Mesendoderm (in vitro differentiated cells): Measurements from ENCODE around the gene XRRA1.

Experiments
- DNase-seq: peaks from one replicate; pipeline ENCODE4 v3.0.0; 2013
- H2AK5ac ChIP-seq: 2 replicates; pipeline ENCODE4 v1.6.1; 2013; ENCODE audit warnings: low read length, inconsistent platforms
- H2BK120ac ChIP-seq: 2 replicates; pipeline ENCODE4 v1.6.1; 2013; ENCODE audit warnings: low read depth, mild to moderate bottlenecking, low read length, moderate library complexity, mixed read lengths
- H2BK15ac ChIP-seq: replicated peaks from 2 replicates; pipeline ENCODE4 v1.6.1; 2013; ENCODE audit warnings: low read depth, mild to moderate bottlenecking, moderate library complexity
- H2BK5ac ChIP-seq: 2 replicates; pipeline ENCODE4 v1.6.1; 2013; ENCODE audit warnings: low read length, inconsistent platforms
- H3K18ac ChIP-seq: 2 replicates; pipeline ENCODE4 v1.6.1; 2013; ENCODE audit warnings: mild to moderate bottlenecking, low read length, mixed read lengths
- H3K23ac ChIP-seq: one replicate; pipeline ENCODE4 v1.6.1; 2013; ENCODE audit warnings: low read length
- H3K27ac ChIP-seq: 2 replicates; pipeline ENCODE4 v1.5.1; 2013; ENCODE audit warnings: low read depth, mild to moderate bottlenecking, inconsistent platforms, low read length, moderate library complexity
- H3K27me3 ChIP-seq: 2 replicates; pipeline ENCODE4 v1.6.1; 2013; ENCODE audit warnings: low read length, control low read depth, mild to moderate bottlenecking, inconsistent platforms; ENCODE audit not compliant: insufficient read depth, poor library complexity
- H3K36me3 ChIP-seq: 2 replicates; pipeline ENCODE4 v1.6.1; 2013; ENCODE audit warnings: low read length, inconsistent platforms; ENCODE audit not compliant: control insufficient read depth, insufficient read depth
- H3K4ac ChIP-seq: one replicate; pipeline ENCODE4 v1.6.1; 2013; ENCODE audit warnings: low read depth, mild to moderate bottlenecking, low read length, moderate library complexity
- H3K4me1 ChIP-seq: 2 replicates; pipeline ENCODE4 v1.6.1; 2013; ENCODE audit warnings: low read depth, low read length, inconsistent platforms; ENCODE audit not compliant: control insufficient read depth
- H3K4me2 ChIP-seq: 2 replicates; pipeline ENCODE4 v1.6.1; 2013; ENCODE audit warnings: low read length
- H3K4me3 ChIP-seq: 2 replicates; pipeline ENCODE4 v1.5.1; 2013; ENCODE audit warnings: mild to moderate bottlenecking, low read length
- H3K56ac ChIP-seq: one replicate; pipeline ENCODE4 v1.6.1; 2013; ENCODE audit warnings: low read length
- H3K79me1 ChIP-seq: 2 replicates; pipeline ENCODE4 v1.6.1; 2013; ENCODE audit warnings: low read length, inconsistent platforms
- H3K79me2 ChIP-seq: 2 replicates; pipeline ENCODE4 v1.6.1; 2013; ENCODE audit warnings: mild to moderate bottlenecking, low read length; ENCODE audit not compliant: control insufficient read depth, insufficient read depth
- H3K9ac ChIP-seq: 2 replicates; pipeline ENCODE4 v1.6.1; 2013; ENCODE audit warnings: low read length, inconsistent platforms
- H4K5ac ChIP-seq: one replicate; pipeline ENCODE4 v1.6.1; 2013; ENCODE audit warnings: low read length
- H4K8ac ChIP-seq: one replicate; pipeline ENCODE4 v1.6.1; 2013; ENCODE audit warnings: low read depth, mild to moderate bottlenecking, control low read depth, low read length, moderate library complexity
- WGBS: extraction: QIAGEN DNeasy Blood & Tissue Kit; methylation state at CpG from one replicate; pipeline ENCODE4 v1.1.7; 2013; ENCODE audit warnings: low lambda C conversion rate, missing lambda C conversion rate; ENCODE audit not compliant: insufficient coverage; ENCODE audit errors: extremely low coverage; 5-methylcytosine and 5-hydroxymethylcytosine counted together

The XRRA1 gene

DNA sequence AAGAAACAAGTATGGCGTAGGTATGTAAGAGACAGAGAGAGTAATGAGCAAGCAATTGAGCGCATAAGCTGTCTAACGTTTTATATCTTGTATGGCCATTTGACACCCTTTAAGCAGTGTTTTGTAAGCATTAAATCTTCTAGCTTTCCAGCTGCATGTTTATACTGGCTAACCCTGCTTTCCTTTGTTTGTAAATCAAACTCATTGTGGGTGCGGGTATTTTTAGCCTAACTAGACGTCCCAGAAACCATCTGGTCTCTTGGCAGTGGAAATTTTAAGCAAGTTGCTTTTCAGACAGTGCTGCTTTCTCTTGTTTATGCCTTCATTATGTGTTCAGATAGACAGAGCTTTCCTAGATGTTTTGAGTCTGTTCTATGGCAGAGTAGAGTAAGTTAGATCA is 126.7 kb downstream of the XRRA1 start:
- no peak for DNase-seq
- peaks cover 13% of the 10 kb centered on the region for H3K4me1 ChIP-seq
- no peak overlapping the region for H2BK5ac ChIP-seq
- H3K9ac ChIP-seq = no peak overlapping the region
- no peak overlapping the region for H4K5ac ChIP-seq
- H3K23ac ChIP-seq = no peak overlapping the region
- no peak overlapping the region for H2AK5ac ChIP-seq
- H3K4me2 ChIP-seq = no peak overlapping the region
- H3K36me3 ChIP-seq = no peaks in the 10 kb centered on the region
- H3K56ac ChIP-seq = no peak overlapping the region
- H3K18ac ChIP-seq = no peak overlapping the region
- H3K4me3 ChIP-seq = no peak overlapping the region
- WGBS = no CpG with 5 or more reads among the region's 5 CpGs
- H2BK120ac ChIP-seq = no peak overlapping the region
- peak overlapping the region; percentile 4 for H3K27ac ChIP-seq
- no peak overlapping the region for H2BK15ac ChIP-seq
- H3K79me2 ChIP-seq = no peaks in the 10 kb centered on the region
- H3K27me3 ChIP-seq = no peaks in the 10 kb centered on the region
- peaks cover 2% of the 10 kb centered on the region for H3K79me1 ChIP-seq
- no peak overlapping the region for H4K8ac ChIP-seq
- H3K4ac ChIP-seq = no peak overlapping the region

DNA sequence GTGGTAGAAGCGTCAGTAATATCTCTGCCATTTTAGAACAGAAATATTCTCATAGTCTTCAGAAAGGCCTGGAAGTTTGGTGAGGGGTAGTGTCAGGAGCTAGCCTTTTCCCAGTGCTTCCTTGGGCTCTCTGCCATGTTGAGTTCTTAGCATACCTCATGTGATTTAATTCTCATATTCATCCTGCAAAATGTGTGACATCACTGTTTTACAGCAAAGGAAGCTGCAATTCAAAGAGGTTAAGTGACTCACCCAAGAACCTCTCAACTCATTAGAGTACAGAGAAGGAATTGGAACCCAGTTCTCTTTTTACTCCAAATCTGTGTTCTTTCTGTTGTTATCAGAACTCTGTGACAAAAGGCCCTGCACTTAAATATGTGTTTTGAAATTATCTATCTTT is 128.1 kb downstream of the XRRA1 start:
- Histone ChIP-seq H2BK15ac (no peak overlapping the region), H3K9ac (no peak overlapping the region), H4K5ac (no peak overlapping the region), H3K23ac (no peak overlapping the region), H3K36me3 (no peaks in the 10 kb centered on the region), H3K56ac (no peak overlapping the region), H3K18ac (no peak overlapping the region), H3K4me2 (no peak overlapping the region), H3K27me3 (no peaks in the 10 kb centered on the region), H3K79me2 (no peaks in the 10 kb centered on the region), H3K79me1 (peaks cover 2% of the 10 kb centered on the region), H3K4me3 (no peak overlapping the region), H2BK5ac (no peak overlapping the region), H4K8ac (no peak overlapping the region), H2AK5ac (no peak overlapping the region), H3K4me1 (peaks cover 17% of the 10 kb centered on the region), H3K27ac (no peak overlapping the region), H3K4ac (no peak overlapping the region), H2BK120ac (no peak overlapping the region)
- no CpG with 5 or more reads among the region's 1 CpG for WGBS
- peak; percentile 40 for DNase-seq

DNA sequence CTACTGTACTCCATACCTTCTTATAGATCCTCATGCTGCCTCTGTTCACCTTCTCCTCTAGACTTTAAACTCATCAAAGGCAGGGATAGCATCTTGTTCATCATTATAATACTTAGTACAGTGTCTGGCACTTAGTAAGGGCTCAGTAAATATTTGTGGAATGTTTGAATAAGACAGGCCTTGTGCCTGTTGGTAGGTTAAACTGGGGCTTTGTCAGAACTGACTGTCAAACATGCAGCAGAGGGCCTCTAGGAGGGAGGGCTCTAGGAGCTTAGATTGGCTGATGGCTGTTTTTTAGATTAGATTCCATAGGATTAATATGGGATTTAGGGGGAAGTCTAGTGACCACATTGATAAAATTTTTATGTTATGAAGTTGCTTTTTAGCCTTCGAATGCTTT is 129.5 kb downstream of the XRRA1 start:
- Histone ChIP-seq H4K5ac (no peak overlapping the region), H3K18ac (no peak overlapping the region), H2BK5ac (peak overlapping the region; percentile 26), H3K27ac (peak overlapping the region; percentile 6), H3K23ac (no peak overlapping the region), H2BK120ac (no peak overlapping the region), H3K27me3 (no peaks in the 10 kb centered on the region), H3K4ac (no peak overlapping the region), H3K36me3 (no peaks in the 10 kb centered on the region), H3K4me1 (peaks cover 17% of the 10 kb centered on the region), H4K8ac (no peak overlapping the region), H3K79me1 (peaks cover 2% of the 10 kb centered on the region), H3K79me2 (no peaks in the 10 kb centered on the region), H2BK15ac (no peak overlapping the region), H2AK5ac (no peak overlapping the region), H3K56ac (peak overlapping the region; percentile 31), H3K4me2 (no peak overlapping the region), H3K9ac (no peak overlapping the region), H3K4me3 (no peak overlapping the region)
- WGBS = no CpG with 5 or more reads among the region's 1 CpG
- no peak for DNase-seq

DNA sequence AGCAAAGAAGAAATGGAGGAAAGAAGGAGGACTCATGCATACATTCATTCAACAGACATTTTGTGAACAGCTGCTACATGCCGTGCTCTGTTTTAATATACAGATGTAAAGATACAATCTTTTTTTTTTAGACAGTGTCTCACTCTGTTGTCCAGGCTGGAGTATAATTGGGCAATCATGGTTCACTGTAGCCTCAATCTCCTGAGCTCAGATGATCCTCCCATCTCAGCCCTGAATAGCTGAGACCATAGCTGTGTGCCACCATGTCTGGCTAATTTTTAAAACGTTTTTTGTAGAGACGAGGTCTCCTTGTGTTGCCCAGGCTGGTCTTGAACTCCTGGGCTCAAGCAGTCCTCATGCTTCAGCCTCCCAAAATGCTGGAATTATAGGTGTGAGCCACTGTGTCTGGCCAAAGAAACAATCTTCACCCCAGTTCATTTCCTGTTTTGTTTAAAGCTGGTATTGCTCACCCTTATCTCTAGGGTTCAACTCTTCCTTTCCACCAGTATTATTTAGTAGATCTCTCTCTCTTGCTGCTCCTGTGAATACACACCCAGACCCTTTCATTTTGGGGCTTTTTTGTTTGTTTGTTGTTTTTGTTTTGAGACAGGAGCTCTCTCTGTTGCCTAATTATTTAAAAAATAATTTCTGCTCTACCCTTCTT is 130.5 kb downstream of the XRRA1 start:
- Histone ChIP-seq H3K27ac (peak overlapping the region; percentile 68), H3K18ac (peak overlapping the region; percentile 15), H3K4me1 (peaks cover 17% of the 10 kb centered on the region), H2BK15ac (no peak overlapping the region), H2AK5ac (no peak overlapping the region), H4K5ac (no peak overlapping the region), H3K9ac (no peak overlapping the region), H3K4me2 (no peak overlapping the region), H3K4me3 (no peak overlapping the region), H3K27me3 (no peaks in the 10 kb centered on the region), H2BK120ac (no peak overlapping the region), H4K8ac (no peak overlapping the region), H3K79me2 (no peaks in the 10 kb centered on the region), H3K79me1 (peaks cover 2% of the 10 kb centered on the region), H3K4ac (peak overlapping the region; percentile 71), H3K23ac (no peak overlapping the region), H3K56ac (peak overlapping the region; percentile 54), H3K36me3 (no peaks in the 10 kb centered on the region), H2BK5ac (peak overlapping the region; percentile 78)
- DNase-seq = peak; percentile 26
- no CpG with 5 or more reads among the region's 3 CpGs for WGBS

DNA sequence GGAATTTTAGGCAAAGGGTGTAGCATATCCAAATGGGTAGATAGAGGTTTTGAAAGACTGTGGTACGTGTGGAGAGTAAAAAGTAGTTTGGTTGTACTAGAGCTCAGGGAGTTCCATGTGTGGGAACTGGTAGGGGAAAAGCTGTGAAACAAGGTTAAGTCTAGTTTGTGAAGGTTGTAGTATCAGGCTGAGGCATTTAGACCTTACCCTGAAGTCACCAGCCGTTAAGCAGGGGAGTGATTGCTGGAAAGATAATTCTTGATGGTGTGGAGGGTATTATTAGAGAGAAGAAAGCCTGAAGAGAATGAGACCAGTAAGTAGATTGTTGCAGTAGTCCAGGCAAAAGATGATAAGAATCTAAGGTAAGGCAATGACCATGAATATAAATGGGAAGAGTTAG is 132.2 kb downstream of the XRRA1 start:
- Histone ChIP-seq H2BK120ac (no peak overlapping the region), H3K27ac (peak overlapping the region; percentile 25), H4K5ac (no peak overlapping the region), H3K4me1 (peaks cover 17% of the 10 kb centered on the region), H3K18ac (no peak overlapping the region), H4K8ac (no peak overlapping the region), H3K36me3 (no peaks in the 10 kb centered on the region), H2BK5ac (no peak overlapping the region), H2BK15ac (no peak overlapping the region), H3K27me3 (no peaks in the 10 kb centered on the region), H3K23ac (no peak overlapping the region), H3K9ac (no peak overlapping the region), H3K4ac (no peak overlapping the region), H3K4me3 (no peak overlapping the region), H3K4me2 (no peak overlapping the region), H3K56ac (no peak overlapping the region), H3K79me2 (no peaks in the 10 kb centered on the region), H2AK5ac (no peak overlapping the region), H3K79me1 (no peaks in the 10 kb centered on the region)
- no CpG with 5 or more reads among the region's 2 CpGs for WGBS
- peak; percentile 60 for DNase-seq

DNA sequence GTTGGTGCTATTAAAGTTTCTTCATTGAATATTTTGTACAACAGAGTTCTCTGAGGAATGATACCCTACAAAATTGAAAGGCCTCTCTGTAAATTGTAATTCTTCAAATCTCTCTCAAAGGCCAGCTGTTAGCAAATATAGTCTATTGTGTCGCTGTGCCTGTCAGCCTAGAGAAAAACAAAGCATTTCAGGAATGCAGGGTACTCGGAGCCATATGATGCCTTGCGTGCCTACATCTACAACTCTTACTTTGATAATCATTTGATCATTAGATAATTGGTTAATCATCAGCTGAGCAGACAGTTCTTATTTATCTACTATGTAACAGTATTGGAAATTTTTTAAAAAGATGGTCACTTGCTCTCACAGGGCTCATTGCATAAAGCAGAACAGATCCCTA is 132.9 kb downstream of the XRRA1 start:
- H3K4me1 ChIP-seq = peaks cover 17% of the 10 kb centered on the region
- H2BK120ac ChIP-seq = no peak overlapping the region
- DNase-seq = peak; percentile 65
- no CpG with 5 or more reads among the region's 3 CpGs for WGBS
- no peak overlapping the region for H3K23ac ChIP-seq
- H3K27me3 ChIP-seq = no peaks in the 10 kb centered on the region
- no peak overlapping the region for H2BK5ac ChIP-seq
- no peak overlapping the region for H3K56ac ChIP-seq
- no peak overlapping the region for H4K8ac ChIP-seq
- H3K36me3 ChIP-seq = no peaks in the 10 kb centered on the region
- no peaks in the 10 kb centered on the region for H3K79me1 ChIP-seq
- no peak overlapping the region for H3K27ac ChIP-seq
- H3K4ac ChIP-seq = no peak overlapping the region
- no peaks in the 10 kb centered on the region for H3K79me2 ChIP-seq
- no peak overlapping the region for H3K4me2 ChIP-seq
- H3K4me3 ChIP-seq = no peak overlapping the region
- H3K18ac ChIP-seq = no peak overlapping the region
- H4K5ac ChIP-seq = no peak overlapping the region
- H2BK15ac ChIP-seq = no peak overlapping the region
- H2AK5ac ChIP-seq = no peak overlapping the region
- H3K9ac ChIP-seq = no peak overlapping the region
